NCI-H510A (cell line): ENCODE data around the gene TRAF3IP1.
A peak's percentile ranks its signal among the peaks of the same experiment; 100 is the strongest.
"Not testable (repeated sequence)": the region's sequence is repeated elsewhere in the genome, so short reads cannot be mapped to it uniquely, and the experiment has no call there.

ENCODE experiments used
- DNase-seq: peaks from one replicate; lab custom pipeline; 2025; lab: John Stamatoyannopoulos, UW

TRAF3IP1 gene

DNA sequence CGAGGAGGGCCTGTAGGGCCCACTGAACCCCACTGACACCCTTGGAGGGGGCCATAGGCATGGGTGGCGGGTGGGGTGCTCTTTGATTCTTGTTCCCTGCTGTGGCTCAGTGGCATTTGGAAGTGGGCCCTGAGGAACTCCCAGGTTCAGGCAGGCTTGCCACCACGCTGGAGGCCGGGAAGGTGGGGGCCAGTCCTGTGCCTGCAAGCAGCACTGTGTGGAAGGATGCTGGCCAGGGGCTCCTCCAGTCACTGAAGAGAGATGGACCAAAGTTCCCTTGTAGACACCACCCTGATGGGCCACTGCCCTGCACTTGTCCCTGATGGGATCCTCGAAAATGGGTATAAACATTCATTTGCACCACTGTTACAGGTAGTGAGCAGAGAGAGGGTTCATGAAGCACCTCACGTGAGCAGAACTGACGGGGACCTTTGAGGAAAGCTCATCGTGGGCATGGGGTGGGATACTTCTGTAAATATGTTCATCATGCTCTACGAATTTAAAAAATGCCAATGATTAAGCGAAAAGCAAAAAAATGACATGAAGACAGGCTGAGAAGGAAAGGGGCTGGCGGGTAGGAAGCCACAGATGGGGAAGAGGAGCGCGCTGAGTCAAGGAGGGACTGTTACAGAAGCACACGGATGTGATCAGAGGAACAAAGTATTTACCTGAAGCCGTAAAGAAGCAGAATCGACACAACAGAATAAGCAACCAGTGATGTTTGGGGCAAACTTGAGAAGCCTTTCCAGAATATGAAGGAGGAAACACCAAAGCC, 61.2 kb downstream of the TRAF3IP1 start:
- no peak for DNase-seq

DNA sequence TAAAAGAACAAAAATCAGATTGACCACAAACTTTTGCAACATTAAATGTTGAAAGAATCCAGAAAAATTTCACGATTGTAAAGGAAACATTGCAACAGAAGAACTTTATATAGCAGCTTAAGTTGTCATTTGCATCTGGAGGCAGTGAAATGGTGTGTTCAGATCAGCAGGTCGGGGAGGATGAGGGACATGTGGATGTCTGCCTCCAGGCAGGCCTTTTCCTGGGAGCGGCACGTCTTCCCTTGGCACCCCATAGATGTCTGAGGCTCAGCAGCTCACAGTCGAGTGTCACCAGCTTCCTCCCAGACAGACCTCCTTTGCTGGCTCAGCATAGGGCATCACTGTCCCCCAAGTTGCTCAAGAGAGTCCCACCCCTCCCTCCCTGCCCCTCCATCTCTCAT, 62.1 kb downstream of the TRAF3IP1 start:
- no peak for DNase-seq

DNA sequence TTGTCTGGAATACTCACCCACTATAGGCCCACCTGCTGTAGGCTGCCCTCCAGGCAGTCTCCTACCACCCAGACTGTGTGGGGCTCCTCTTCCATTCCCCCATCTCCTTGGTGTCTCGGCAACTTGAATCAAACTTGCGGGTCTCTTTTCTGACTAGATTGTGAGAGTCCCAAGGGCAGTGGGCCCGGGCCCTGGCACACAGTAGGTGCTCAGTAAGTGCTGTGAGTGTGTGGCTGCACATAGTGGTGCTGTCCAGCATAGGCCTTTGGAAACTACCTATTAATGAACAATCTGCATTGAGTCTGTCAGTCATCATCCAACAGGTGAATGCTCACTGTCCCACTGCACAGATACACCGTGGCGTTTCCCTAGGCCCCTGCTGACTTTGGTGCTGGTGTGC, 62.8 kb downstream of the TRAF3IP1 start:
- no peak for DNase-seq

DNA sequence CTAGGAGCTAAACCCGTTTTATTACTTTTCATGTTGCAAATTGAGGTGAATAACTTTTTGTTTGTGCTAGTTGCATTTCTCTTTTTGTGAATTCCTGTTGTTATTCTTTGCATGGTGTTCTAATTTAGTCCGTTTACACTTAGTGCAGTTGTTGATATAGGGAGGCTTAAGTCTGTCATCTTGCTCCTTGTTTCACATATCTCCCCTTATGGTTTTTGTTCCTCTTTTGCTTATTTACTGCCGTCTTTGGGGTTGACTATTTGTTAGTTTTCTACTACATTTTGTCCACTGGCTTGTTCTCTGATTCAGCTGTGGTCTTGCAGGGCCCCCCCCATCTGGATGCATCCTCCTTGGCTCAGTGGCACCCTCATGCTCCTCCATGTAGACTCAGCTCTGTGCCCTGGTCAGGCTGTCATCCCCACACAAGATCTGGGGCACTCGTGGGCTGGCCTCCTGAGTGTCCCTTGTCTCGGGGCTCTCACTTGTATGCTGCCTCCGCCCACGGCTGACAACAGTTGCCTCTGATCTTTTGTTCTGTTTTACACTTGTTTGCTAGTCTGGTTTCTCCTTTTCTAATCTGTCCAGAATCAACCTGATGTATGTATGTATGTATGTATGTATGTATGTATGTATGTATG, 63.5 kb downstream of the TRAF3IP1 start:
- DNase-seq: no peak

DNA sequence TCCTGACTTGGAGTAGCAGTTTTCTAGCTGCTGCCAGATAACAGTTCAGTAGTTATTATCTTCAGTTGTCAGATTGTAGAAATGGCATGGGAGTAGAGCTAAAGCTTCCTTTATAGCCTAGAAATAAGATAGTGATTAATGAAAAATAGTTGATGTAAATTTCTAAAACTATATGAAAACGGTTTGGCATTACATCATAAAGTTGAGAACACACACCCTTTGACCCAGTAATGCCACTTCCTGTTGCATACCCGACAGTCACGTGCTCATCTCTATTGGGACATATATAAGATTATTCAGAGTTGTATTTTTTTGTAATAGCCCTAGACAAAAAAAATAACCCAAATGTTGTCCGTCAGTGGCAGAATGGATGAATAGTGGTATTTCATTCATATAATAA, 67.0 kb downstream of the TRAF3IP1 start:
- no peak for DNase-seq

DNA sequence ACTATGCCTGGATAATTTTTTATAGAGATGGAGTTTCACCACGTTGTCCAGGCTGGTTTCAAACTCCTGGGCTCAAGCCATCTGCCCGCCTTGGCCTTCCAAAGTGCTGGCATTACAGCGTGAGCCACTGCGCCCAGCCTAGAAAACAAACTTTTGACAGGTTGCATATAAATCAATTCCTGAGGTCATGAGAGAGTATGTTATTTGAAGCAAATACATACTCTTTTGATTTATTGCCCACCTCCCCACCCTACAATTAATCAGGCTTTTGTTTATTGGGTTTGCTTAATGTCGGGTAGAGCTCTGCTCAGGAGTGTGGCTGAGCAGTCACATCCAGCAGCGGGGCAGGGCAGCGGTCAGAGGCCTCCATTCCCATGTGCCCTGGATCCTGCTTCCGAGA, 68.5 kb downstream of the TRAF3IP1 start:
- no peak for DNase-seq

DNA sequence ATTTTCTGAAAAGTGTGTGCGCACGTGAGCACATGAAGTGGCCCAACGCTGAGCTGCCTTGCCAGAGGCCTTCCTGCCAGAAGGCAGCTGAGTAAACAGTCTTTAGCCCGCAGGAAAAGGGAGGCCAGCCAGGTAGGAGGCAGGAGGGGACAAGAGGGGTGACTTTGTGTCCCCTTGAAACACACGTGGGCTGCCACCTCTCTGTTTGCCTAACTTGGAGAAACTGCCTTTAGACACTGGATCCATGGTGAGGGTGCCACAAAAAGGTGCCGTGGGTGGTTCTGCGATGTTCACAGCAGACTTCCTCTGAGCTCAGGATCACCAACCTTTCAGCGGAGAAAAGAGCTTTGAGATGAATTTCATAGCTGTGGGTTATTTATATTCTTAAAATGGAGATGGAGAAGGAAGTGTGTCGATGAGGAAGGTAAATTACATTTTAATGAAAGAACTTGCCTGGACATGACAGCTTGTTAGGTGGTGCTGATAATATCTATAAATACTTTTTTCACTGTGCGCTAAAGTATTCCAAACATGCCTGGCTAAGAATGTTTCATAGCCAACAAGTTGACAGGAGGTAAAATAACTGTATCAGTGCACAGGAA, 69.8 kb downstream of the TRAF3IP1 start:
- DNase-seq: peak; percentile 86

DNA sequence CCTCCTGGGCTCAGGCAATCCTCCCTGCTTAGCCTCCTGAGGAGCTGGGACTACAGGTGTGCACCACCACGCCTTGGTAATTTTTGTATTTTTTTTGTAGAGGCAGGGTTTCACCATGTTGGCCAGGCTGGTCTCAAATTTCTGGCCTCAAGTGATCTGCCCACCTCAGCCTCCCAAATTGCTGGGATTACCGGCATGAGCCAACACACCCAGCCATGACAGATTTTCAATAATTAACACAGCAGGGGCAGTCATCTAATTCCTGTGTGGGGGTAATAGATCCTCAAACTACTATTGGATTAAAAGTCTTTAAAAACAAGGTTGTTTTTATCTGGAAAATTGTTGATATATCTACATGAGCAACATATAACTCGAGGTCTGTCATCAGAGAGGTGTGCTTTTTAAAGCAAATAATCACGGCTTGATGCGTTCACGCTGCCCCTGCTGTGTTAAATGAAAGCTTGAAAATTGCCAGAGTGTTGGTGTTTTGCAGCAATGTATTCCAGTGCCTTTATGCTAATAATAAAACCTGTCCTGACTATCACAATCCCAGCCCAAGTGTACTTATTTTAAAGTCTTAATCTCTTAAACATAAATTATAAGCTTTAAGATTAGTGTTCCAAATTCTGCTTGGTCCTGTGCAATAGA, 70.8 kb downstream of the TRAF3IP1 start:
- no peak for DNase-seq

DNA sequence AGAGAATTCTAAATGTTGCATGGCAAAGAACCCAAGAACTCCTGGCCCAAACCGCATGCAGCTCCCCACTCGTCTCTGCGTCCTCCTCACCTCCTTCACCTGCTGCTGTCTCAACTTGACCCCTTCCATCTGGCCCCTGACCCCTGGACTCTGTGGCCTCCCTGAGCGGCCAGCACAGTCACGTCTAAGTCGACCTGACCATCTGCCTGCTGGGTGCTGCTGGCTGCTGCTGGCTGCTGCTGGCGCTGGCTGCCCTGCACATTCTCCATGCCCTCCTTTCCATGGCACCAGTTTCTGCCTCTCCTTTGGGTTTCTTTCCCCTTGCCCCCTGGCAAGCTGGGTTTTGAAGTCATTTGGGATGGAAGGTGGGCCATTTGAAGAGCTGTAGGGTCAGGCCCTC, 76.3 kb downstream of the TRAF3IP1 start:
- DNase-seq: no peak

DNA sequence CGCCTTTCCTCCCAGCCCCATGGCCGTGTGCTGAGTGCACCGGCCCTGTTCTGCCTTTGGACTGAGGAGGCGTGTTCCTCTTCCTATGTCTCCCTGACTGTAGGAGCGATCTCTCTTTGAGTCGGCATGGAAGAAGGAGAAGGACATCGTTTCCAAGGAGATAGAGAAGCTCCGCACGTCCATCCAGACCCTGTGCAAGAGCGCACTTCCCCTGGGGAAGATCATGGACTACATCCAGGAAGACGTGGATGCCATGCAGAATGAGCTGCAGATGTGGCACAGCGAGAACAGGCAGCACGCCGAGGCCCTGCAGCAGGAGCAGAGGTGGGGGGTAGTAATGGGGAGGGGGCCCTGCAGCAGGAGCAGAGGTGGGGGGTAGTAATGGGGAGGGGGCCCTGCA, 77.0 kb downstream of the TRAF3IP1 start:
- DNase-seq: no peak

DNA sequence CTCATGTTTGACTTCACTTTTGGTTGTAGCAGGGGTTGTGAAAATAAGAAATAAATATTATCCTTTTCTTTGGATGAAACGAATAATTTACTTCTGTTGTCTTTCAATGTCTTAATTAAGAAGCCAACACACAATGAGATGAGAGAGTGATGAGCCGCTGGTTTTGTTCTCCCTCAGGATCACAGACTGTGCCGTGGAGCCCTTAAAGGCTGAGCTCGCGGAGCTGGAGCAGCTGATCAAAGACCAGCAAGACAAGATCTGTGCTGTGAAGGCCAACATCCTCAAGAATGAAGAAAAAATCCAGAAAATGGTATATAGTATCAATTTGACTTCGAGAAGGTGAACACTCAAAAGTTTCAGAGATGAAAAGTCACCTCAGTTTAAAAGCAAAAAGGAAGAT, 78.3 kb downstream of the TRAF3IP1 start:
- no peak for DNase-seq

DNA sequence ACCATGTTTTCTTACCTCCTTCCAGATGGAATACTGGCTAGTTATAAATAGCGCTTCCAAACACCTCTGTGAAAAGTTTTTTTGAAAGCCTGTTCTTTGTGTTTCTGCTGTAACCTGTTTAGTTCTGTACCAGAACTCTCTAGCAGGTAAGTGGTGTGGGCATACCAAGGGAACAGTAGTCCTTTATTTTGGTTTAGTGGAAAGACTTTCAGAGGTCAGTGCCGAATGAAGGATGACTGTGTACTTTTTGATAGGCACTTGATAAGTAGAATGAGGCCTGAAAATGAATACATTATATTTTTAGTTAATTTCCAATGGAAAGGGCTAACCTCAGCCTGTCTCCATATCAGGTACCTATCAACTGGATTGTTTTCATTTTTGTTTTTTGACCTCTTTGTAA, 78.8 kb downstream of the TRAF3IP1 start:
- no peak for DNase-seq

DNA sequence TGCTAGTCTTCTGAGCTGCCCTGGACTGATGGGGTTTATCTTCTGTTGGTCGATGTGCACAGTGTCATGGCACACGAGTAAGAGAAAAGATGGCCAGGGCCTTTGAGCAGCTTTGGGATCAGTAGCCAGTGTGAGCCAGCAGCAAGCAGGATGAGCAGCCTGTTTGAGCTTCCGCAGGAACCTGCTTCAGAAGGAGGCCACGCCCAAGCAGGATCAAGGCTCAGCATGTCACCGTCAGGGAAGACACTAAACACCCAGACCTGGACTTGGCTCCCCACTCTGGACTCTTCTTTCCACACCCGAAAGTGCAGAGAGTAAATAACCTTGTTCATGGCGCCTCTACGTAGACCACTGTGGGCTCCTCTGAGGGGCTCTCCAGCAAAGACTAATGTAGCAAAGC, 81.2 kb downstream of the TRAF3IP1 start:
- no peak for DNase-seq

DNA sequence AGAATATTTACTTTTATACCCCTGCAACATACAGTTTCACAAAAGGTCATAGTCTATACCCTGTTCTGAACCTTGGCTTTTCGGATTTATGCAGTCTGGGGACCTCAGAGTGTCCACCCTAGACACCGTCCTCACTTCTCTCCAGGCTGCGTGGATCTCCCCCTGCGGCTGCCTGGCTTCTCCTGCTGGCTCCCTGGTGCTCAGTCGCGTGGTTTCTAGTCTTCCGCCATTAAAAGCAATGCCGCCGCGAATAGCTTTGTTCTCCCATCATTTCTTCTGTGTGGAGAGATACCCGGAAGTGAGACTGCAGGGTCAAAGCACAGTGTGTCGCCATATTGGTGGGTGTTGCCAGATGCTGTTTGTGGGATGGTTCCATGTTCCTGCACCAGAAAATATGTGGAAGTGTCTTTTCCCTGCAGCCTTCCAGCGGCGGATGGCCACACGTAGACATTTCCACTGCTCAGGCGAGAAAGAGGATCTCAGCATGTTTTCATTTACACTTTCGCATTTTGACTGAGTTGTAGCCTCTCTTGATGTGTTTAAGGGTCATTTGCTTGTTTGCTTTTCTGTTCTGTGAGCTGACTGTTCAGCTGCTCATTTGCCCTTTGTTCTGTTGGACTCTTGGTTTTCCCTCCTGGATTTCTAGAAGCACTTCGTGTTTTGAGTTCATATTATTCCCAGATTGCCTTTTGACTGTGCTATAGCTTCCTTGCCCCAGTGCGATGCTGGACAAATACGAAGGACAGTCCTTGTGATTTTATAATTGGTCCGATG, 83.5 kb downstream of the TRAF3IP1 start:
- peak; percentile 44 for DNase-seq

DNA sequence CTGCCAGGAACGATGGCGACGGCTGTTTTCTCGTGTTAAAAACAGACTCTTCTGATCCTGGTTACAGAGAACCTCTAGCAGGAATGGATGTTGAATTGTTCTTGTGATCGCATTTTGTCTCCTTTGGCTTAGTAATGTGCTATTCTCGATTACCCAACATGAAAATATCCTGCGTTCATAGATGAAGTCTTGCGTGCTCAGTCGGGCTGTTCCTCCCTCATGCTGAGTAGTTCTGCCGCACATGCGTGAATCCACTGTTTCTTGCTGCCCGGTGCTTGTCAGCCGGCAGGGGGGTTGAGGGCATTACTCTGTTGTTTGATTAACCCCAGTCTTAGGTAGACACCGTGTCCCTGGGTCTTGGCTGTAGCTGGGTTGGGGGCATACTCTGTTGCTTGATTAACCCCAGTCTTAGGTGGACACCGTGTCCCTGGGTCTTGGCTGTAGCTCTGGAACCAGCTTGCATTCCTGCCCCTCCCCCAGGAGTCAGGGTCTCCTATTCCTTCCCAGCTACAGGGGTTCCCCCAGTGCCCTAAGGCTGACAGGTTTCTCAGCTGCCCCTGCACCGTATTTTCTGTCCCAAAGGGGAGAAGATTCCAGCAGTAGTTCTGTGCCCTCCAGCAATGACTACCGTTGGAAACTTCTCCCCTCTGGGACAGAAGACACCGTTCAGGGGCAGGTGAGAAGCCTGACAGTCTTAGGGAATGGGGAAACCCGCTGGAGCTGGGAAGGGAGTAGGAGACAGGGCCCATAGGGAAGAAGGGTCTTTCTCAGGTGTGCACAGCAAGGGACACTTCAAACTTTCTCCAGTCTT, 84.3 kb downstream of the TRAF3IP1 start:
- DNase-seq: peak; percentile 46

DNA sequence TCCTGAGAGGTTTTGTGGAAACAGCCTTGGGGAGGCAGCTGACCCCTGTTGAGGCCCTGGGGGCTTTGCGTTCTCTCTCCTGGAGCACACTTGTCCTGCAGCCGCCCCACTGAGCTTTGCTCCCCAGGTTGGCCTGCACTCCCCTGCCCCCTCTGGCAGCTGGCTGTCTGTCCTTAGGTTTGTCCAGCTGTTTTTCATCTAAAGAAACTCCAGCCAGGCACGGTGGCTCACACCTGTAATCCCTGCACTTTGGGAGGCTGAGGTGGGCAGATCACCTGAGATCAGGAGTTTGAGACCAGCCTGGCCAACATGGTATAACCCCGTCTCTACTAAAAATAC, 84.9 kb downstream of the TRAF3IP1 start:
- DNase-seq: not testable (repeated sequence)

DNA sequence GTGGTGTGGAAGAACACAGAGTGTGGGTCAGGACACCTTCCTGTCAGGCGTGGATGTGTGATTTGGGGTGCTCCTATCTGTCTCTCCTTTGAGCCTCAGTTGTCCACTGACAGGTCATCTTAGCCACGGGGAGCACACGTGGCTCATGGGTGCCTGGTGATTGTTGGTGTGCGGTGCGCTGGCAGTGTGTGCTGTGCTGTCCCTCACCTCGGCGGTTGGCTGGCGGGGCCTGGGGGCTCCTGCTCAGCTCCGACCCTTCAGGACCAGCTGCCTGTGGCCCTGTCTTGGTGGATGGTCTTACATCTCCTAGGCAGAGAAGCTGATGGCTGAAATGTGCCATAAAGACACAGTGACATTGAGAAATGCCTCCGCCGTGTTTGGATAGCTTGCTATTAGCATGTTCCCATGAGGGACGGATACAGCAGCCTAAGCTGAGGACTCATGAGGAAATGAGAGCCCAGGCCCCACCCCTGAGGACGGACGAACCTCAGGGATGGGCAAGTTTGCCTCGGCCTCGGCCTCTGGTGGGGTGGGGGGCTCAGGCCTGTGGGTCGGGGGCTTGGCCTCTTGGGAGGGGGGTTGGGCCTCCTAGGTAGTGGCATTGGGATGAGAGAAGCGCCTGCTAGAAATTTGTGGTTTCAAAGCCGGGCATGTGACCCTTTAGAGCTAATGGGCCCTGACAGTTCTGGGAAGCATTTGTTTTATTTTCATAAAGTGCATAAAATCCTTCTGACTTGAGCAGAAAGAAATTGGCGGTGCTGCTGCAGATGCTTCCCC, 86.1 kb downstream of the TRAF3IP1 start:
- no peak for DNase-seq

DNA sequence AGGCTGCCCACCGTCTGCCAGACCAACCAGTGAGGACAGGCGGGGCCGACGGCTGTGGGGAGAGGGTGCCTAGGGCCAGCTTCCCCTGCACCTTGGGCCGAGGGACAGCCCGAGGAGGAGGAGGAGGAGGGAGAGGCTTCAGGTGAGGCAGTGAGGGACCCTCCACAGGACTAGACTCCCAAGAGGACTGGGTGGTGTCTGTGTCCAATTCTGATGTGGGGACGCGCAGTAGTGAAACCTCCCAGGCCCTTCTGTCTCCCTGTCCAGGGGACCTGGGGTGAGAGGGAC, 86.6 kb downstream of the TRAF3IP1 start:
- DNase-seq: no peak

DNA sequence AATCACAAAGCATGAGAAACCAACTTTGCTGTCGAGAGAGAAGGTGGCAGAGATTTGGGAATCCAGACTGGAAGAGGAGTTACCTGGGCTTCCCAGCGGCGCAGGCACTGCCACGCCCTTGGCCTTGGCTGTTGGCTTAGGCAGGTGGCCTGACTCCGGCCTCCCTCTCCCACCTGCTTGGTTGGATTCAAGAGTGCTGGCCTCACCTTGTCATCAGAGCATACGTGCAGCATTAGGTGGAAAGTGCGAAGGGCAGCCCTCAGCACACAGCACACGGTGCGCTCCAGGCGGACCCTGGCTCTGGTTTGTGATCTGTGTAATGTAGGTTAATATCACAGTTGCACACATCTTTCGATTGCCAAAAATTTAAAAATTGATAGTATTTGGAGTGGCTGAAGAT, 87.2 kb downstream of the TRAF3IP1 start:
- DNase-seq: peak; percentile 49

DNA sequence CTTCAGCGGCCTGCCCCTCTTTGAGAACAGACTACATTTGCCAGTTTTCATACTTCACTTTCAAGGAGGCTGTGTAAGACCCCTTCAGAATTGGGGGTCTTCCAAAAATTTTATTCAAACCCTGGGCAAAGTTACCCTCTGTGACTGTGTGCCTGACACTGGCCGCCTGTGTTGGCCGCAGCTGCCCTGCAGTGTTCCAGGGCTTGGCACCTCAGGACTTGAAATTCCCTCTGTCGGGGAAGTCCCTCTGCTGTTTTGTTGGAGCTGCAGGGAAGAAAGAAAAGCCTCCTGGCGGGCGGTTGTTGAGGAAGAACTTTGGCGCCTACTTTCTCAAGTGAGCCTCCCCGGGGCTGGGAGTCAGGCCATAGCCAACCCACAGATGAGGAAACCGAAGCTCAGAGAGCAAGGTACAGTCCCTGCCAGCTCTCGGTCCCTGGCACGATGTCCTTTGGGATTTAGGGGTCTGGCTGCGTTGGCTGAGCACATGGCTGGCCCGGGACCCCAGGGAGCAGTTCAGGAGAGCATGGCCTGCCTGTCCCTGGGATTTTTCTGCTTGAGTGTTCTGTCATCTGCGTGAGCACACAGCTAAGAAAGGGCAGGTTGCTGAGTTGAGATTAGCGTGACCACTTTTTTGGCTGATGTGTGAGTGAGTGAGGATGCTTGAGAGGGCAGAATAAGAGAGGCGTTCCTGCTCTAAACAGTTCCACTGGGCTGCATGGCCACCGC, 88.5 kb downstream of the TRAF3IP1 start:
- no peak for DNase-seq
